ENCODE results near the gene SEC22C. TPM values are rescaled to one million over a fixed set of nuclear protein-coding genes. Genes with fewer than 3 reads are reported as not detected.

SEC22C gene
- total and polyA plus RNA-seq, 2 donors (not counting 1 experiment from before 2014, with no cell fraction given), result 19.2 to 44.8 TPM

DNA sequence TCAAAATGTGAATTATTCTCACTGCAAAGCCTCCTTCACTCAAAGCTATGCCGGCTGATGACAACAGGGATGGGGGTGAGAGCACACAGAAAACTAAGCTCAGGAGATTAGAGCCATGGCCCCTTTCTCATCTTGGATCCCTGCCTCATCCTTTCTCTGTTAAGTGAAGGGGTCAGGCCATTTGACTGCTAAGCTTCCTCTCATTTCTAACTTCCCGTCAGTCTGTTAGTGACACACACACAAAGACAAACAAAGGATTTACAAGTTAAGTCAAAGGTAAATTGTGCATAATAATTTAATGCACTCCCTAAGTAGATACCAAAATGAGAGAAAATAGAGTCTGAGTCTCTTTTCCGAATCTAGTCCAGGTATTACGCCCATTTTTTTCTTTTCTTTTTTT lies 10.0 kb upstream of the SEC22C start:
- peak overlapping the region in 4 of 5 experiments; percentile 64 to 72 (median 69) for H3K4me3 ChIP-seq (ENCODE audit: control extremely low read depth in 1 of 5, extremely low read depth in 1 of 5, insufficient read depth in 1 of 5, low read depth in 2 of 5, low read length in 4 of 5)
- peaks cover 14 to 15% of the 10 kb centered on the region in 2 donors for H3K4me1 ChIP-seq (ENCODE audit: control insufficient read depth in 2 of 2, insufficient read depth in 2 of 2, low read length in 2 of 2)
- CTCF ChIA-PET, result interaction anchor here (1.3 to 1.9 kb wide), 2 partner anchors 9 to 21 kb away, joined by 3 to 5 read pairs; partner anchors contain the start of gene SEC22C
- peak overlapping the region; percentile 98 for H3K27ac Mint-ChIP-seq
- no peak overlapping the region for H2AFZ ChIP-seq (ENCODE audit: insufficient read depth, low read depth, low read length, poor library complexity, severe bottlenecking)
- H3K27me3 ChIP-seq (replicated peaks in 1 of 4; ENCODE audit: control extremely low read depth in 1 of 4, control insufficient read depth in 3 of 4, insufficient read depth in 4 of 4, low read length in 3 of 4), result no peaks in the 10 kb centered on the region
- TF ChIP-seq CTCF (IDR thresholded peaks at IDR 0.05), result no peak
- ATAC-seq (ENCODE audit: low read depth), result no peak
- no peaks in the 10 kb centered on the region for H3K27me3 Mint-ChIP-seq
- peak overlapping the region; percentile 72 for H3K9ac ChIP-seq (ENCODE audit: low read length)
- peaks cover 25% of the 10 kb centered on the region for H3K79me2 ChIP-seq (ENCODE audit: control insufficient read depth, insufficient read depth, low read length)
- H3K4me1 Mint-ChIP-seq, result peaks cover 33% of the 10 kb centered on the region
- peak overlapping the region; percentile 97 for H3K4me3 Mint-ChIP-seq
- peak overlapping the region; percentile 74 for H3K4me2 ChIP-seq (replicated peaks; ENCODE audit: low read depth, low read length, poor library complexity, severe bottlenecking)
- peak overlapping the region; percentile 73 to 78 for H3K27ac ChIP-seq (ENCODE audit: low read length in 2 of 2)
- no peak for DNase-seq
- H3K36me3 ChIP-seq (replicated peaks in 1 of 2; ENCODE audit: control extremely low read depth in 1 of 2, control insufficient read depth in 1 of 2, extremely low read depth in 1 of 2, insufficient read depth in 2 of 2, low read length in 1 of 2), result peaks cover 4 to 20% of the 10 kb centered on the region in 2 experiments
- POLR2A ChIA-PET, result interaction anchor here (0.9 to 2.7 kb wide), 4 partner anchors 9 to 579 kb away, joined by 3 to 34 read pairs (median 17); partner anchors contain the start of genes NKTR and SEC22C
- no peaks in the 10 kb centered on the region for H3K9me3 Mint-ChIP-seq (ENCODE audit: insufficient read depth)
- no peaks in the 10 kb centered on the region for H4K20me1 ChIP-seq (ENCODE audit: control insufficient read depth, insufficient read depth, low read length, poor library complexity, severe bottlenecking)
- intact Hi-C loops (cut with micrococcal nuclease), result no loop called here
- no peaks in the 10 kb centered on the region for H3K9me3 ChIP-seq (ENCODE audit: control extremely low read depth in 1 of 3, control insufficient read depth in 2 of 3, insufficient read depth in 1 of 3, low read length in 2 of 3)
- 86% methylated on average over 1 of the region's 4 CpGs for WGBS (ENCODE audit: insufficient coverage)

- Mint-ChIP-seq H3K27ac (peak overlapping the region; percentile 98), H3K27me3 (no peaks in the 10 kb centered on the region), H3K9me3 (ENCODE audit: insufficient read depth) (no peaks in the 10 kb centered on the region), H3K4me1 (peaks cover 33% of the 10 kb centered on the region), H3K4me3 (peak overlapping the region; percentile 97)
- Histone ChIP-seq H3K27ac (ENCODE audit: low read length in 2 of 2) (peak overlapping the region; percentile 73 to 78), H3K36me3 (replicated peaks in 1 of 2; ENCODE audit: control extremely low read depth in 1 of 2, control insufficient read depth in 1 of 2, extremely low read depth in 1 of 2, insufficient read depth in 2 of 2, low read length in 1 of 2) (peaks cover 2 to 20% of the 10 kb centered on the region in 2 experiments), H3K4me3 (ENCODE audit: control extremely low read depth in 1 of 5, extremely low read depth in 1 of 5, insufficient read depth in 1 of 5, low read depth in 2 of 5, low read length in 4 of 5) (peak overlapping the region; percentile 41 to 72 (median 67)), H4K20me1 (ENCODE audit: control insufficient read depth, insufficient read depth, low read length, poor library complexity, severe bottlenecking) (no peaks in the 10 kb centered on the region), H2AFZ (ENCODE audit: insufficient read depth, low read depth, low read length, poor library complexity, severe bottlenecking) (peak overlapping the region; percentile 72), H3K79me2 (ENCODE audit: control insufficient read depth, insufficient read depth, low read length) (peaks cover 25% of the 10 kb centered on the region), H3K27me3 (replicated peaks in 1 of 4; ENCODE audit: control extremely low read depth in 1 of 4, control insufficient read depth in 3 of 4, insufficient read depth in 4 of 4, low read length in 3 of 4) (no peaks in the 10 kb centered on the region), H3K4me1 (ENCODE audit: control insufficient read depth in 2 of 2, insufficient read depth in 2 of 2, low read length in 2 of 2) (peaks cover 14 to 15% of the 10 kb centered on the region in 2 donors), H3K9me3 (ENCODE audit: control extremely low read depth in 1 of 3, control insufficient read depth in 2 of 3, insufficient read depth in 1 of 3, low read length in 2 of 3) (no peaks in the 10 kb centered on the region), H3K9ac (ENCODE audit: low read length) (peak overlapping the region; percentile 72), H3K4me2 (replicated peaks; ENCODE audit: low read depth, low read length, poor library complexity, severe bottlenecking) (peak overlapping the region; percentile 74)
- WGBS (ENCODE audit: insufficient coverage), result 8% methylated on average over 44 of the region's 44 CpGs
- peak; percentile 4 for ATAC-seq (ENCODE audit: low read depth)
- intact Hi-C loops (cut with micrococcal nuclease), result loop anchor here (1.0 kb wide), 2 partner anchors 9 kb away; partner anchors contain the start of gene NKTR
- no peak for TF ChIP-seq CTCF (IDR thresholded peaks at IDR 0.05)
- no peak for TF ChIP-seq EZH2 (IDR thresholded peaks at IDR 0.05; ENCODE audit: borderline replicate concordance, insufficient read depth, low read depth, low read length, poor library complexity, severe bottlenecking)
- no peak for DNase-seq
- ChIA-PET POLR2A (interaction anchor here (0.5 to 2.7 kb wide), 9 partner anchors 8 to 629 kb away, joined by 3 to 34 read pairs (median 5); partner anchors contain the start of genes NKTR and SEC22C), CTCF (interaction anchor here (1.0 to 1.9 kb wide), 8 partner anchors 9 to 153 kb away, joined by 3 to 8 read pairs (median 4); partner anchors contain the start of genes NKTR and SEC22C)
These were observed 9.4 kb upstream of the SEC22C start for GRCh38 chr3:42590989-42591756.

Data from B cell (primary cell).